Natural killer cell (primary cell): Measurements from ENCODE around the gene PPIF. TPM values are rescaled to one million over a fixed set of nuclear protein-coding genes. Genes with fewer than 3 reads are reported as not detected.
A peak's percentile ranks its signal among the peaks of the same experiment; 100 is the strongest.

ENCODE experiments used
- ATAC-seq, 3 donors: fragments of 150-1000 bp in 2 of 3; fragments of 200-7000 bp in 1 of 3; cut with Tn5 transposase; 1 replicate in 1 of 3; 2 replicates in 2 of 3; pipeline ENCODE4 v1.10.0; 2021; ENCODE audit warnings: mild to moderate bottlenecking in 2 of 3, moderate library complexity in 2 of 3
- DNase-seq, 2 donors: peaks; one replicate each; pipeline versions ENCODE4 v3.0.0 to v3.0.0-alpha.2; 2013 to 2021; ENCODE audit warnings: mixed read lengths in 1 of 2
- H3K27ac ChIP-seq: one replicate; pipeline ENCODE4 v1.5.1; 2013; ENCODE audit warnings: mild to moderate bottlenecking, low read length
- H3K27me3 ChIP-seq: one replicate; pipeline ENCODE4 v1.6.1; 2013; ENCODE audit warnings: low read length; ENCODE audit not compliant: control insufficient read depth, insufficient read depth
- H3K36me3 ChIP-seq: one replicate; pipeline ENCODE4 v1.6.1; 2013; ENCODE audit warnings: low read length; ENCODE audit not compliant: control insufficient read depth, insufficient read depth
- H3K4me1 ChIP-seq: one replicate; pipeline ENCODE4 v1.6.1; 2013; ENCODE audit warnings: low read length; ENCODE audit not compliant: control insufficient read depth, insufficient read depth
- H3K4me3 ChIP-seq: one replicate; pipeline ENCODE4 v1.5.1; 2013; ENCODE audit warnings: low read length
- H3K9me3 ChIP-seq: one replicate; pipeline ENCODE4 v1.6.1; 2013; ENCODE audit warnings: low read length; ENCODE audit not compliant: control insufficient read depth, insufficient read depth
- H3K27ac Mint-ChIP-seq, 2 donors: one replicate each; pipeline ENCODE4 v1.8.0; 2022; ENCODE audit warnings: mild to moderate bottlenecking in 2 of 2, mixed read lengths in 2 of 2, moderate library complexity in 1 of 2
- H3K27me3 Mint-ChIP-seq, 2 donors: one replicate each; pipeline ENCODE4 v1.8.0; 2022; ENCODE audit warnings: low read depth in 2 of 2, mixed read lengths in 2 of 2
- H3K36me3 Mint-ChIP-seq: one replicate; pipeline ENCODE4 v1.8.0; 2022; ENCODE audit warnings: mixed read lengths
- H3K4me1 Mint-ChIP-seq, 2 donors: one replicate each; pipeline ENCODE4 v1.8.0; 2022; ENCODE audit warnings: mixed read lengths in 2 of 2
- H3K4me3 Mint-ChIP-seq: one replicate; pipeline ENCODE4 v1.8.0; 2022; ENCODE audit warnings: mild to moderate bottlenecking, moderate library complexity, mixed read lengths
- H3K9me3 Mint-ChIP-seq, 2 donors: one replicate each; pipeline ENCODE4 v1.8.0; 2022; ENCODE audit warnings: mixed read lengths in 2 of 2
- CTCF ChIP-seq: fragments of 200-600 bp; IDR thresholded peaks from one replicate; pipeline ENCODE4 v1.8.0; 2022; ENCODE audit warnings: antibody characterized with exemption
- WGBS: methylation state at CpG from one replicate; pipeline ENCODE4 v1.1.7; 2013; ENCODE audit warnings: missing lambda C conversion rate; ENCODE audit not compliant: insufficient coverage; 5-methylcytosine and 5-hydroxymethylcytosine counted together
- intact Hi-C: fragments of 100-400 bp; cut with micrococcal nuclease; formaldehyde crosslinking; loops from one replicate; pipeline ENCODE4 v1.14.2; 2022
- total RNA-seq, 4 donors: library from RNA; stranded (reverse); fragments of 120-200 nt in 1 of 4; gene quantifications; one replicate each; pipeline versions ENCODE4 v1.2.3 to v1.2.4, GENCODE V29; 2013 to 2022

The PPIF gene
- 10 to 100 TPM; 59.5 to 99.1 (median 66.3) TPM for total RNA-seq
- 21.9 TPM for total RNA-seq (2013)

GRCh38 chr10:79347226-79347893 lies at the start of gene PPIF:
Gene PPIF (plus strand): TSS chr10:79347469. CDS start chr10:79347549, 80 bp downstream.
- Mint-ChIP-seq H3K36me3 (no peaks in the 10 kb centered on the region), H3K27me3 (no peaks in the 10 kb centered on the region), H3K9me3 (no peaks in the 10 kb centered on the region), H3K4me1 (peaks cover 17 to 44% of the 10 kb centered on the region in 2 donors), H3K27ac (peak within 1 kb of the TSS; percentile 91 to 92), H3K4me3 (peak within 1 kb of the TSS; percentile 87)
- Histone ChIP-seq H3K4me3 (peak within 1 kb of the TSS; percentile 81), H3K27ac (peak within 1 kb of the TSS; percentile 76), H3K36me3 (peaks cover 27% of the 10 kb centered on the region), H3K4me1 (peaks cover 38% of the 10 kb centered on the region), H3K9me3 (no peaks in the 10 kb centered on the region), H3K27me3 (no peaks in the 10 kb centered on the region)
- peak; percentile 90 to 96 (median 90) for ATAC-seq
- DNase-seq = peak; percentile 94 to 97
- TF ChIP-seq CTCF = peak; percentile 96
- intact Hi-C loops = no loop called here
- under 1% methylated on average over 77 of the region's 77 CpGs for WGBS

GRCh38 chr10:79298403-79299244 lies 48.6 kb upstream of the PPIF start:
- intact Hi-C loops = no loop called here
- H3K9me3 ChIP-seq = no peaks in the 10 kb centered on the region
- WGBS = 89% methylated on average over 27 of the region's 27 CpGs
- ATAC-seq = peak; percentile 31 to 44 (median 43)
- peak overlapping the region in 1 of 2 donors; percentile 26 for H3K27ac Mint-ChIP-seq
- H3K27me3 Mint-ChIP-seq = no peaks in the 10 kb centered on the region
- H3K36me3 ChIP-seq = peaks cover 74% of the 10 kb centered on the region
- no peak for TF ChIP-seq CTCF
- H3K4me1 Mint-ChIP-seq = peaks cover 11 to 35% of the 10 kb centered on the region in 2 donors
- no peaks in the 10 kb centered on the region for H3K9me3 Mint-ChIP-seq
- H3K27me3 ChIP-seq = no peaks in the 10 kb centered on the region
- H3K4me3 ChIP-seq = no peak overlapping the region
- no peak for DNase-seq
- H3K36me3 Mint-ChIP-seq = no peaks in the 10 kb centered on the region
- H3K4me3 Mint-ChIP-seq = no peak overlapping the region
- H3K4me1 ChIP-seq = peaks cover 38% of the 10 kb centered on the region
- no peak overlapping the region for H3K27ac ChIP-seq

GRCh38 chr10:79299397-79300241 lies 47.6 kb upstream of the PPIF start:
- no peak for ATAC-seq
- no peak for DNase-seq
- peaks cover 6 to 28% of the 10 kb centered on the region in 2 donors for H3K4me1 Mint-ChIP-seq
- no peaks in the 10 kb centered on the region for H3K9me3 Mint-ChIP-seq
- Histone ChIP-seq H3K4me3 (no peak overlapping the region), H3K27me3 (no peaks in the 10 kb centered on the region), H3K27ac (no peak overlapping the region), H3K9me3 (no peaks in the 10 kb centered on the region), H3K36me3 (peaks cover 78% of the 10 kb centered on the region), H3K4me1 (peaks cover 28% of the 10 kb centered on the region)
- H3K27me3 Mint-ChIP-seq = no peaks in the 10 kb centered on the region
- peak overlapping the region in 1 of 2 donors; percentile 26 for H3K27ac Mint-ChIP-seq
- no peak for TF ChIP-seq CTCF
- WGBS = 89% methylated on average over 13 of the region's 13 CpGs
- intact Hi-C loops = no loop called here
- no peaks in the 10 kb centered on the region for H3K36me3 Mint-ChIP-seq
- H3K4me3 Mint-ChIP-seq = no peak overlapping the region
